Body of pancreas (tissue), 4 donors: ENCODE results near the gene GOLGA6D.

Experiments used
- CTCF ChIP-seq, 7 experiments: fragments of 450-650 bp in 4 of 7; fragments of 200-600 bp in 3 of 7; sonication (generic) in 3 of 7; IDR thresholded peaks; one replicate each; pipeline ENCODE4 v1.5.1; 2016 to 2019; ENCODE audit warnings: antibody characterized with exemption in 7 of 7
- POLR2A ChIP-seq, 3 donors: fragments of 450-650 bp; IDR thresholded peaks; one replicate each; pipeline ENCODE4 v1.6.1; 2016; ENCODE audit warnings: antibody characterized with exemption in 3 of 3, mild to moderate bottlenecking in 2 of 3

- TF ChIP-seq CTCF (IDR thresholded peaks at IDR 0.05) (no peak), POLR2A (IDR thresholded peaks at IDR 0.05) (no peak)
Measured at GRCh38 chr15:75309711-75310110, 27.1 kb downstream of the GOLGA6D start.
